ENCODE data around the gene UBE2B.

UBE2B gene

GRCh38 chr5:134438721-134439123, 67.4 kb downstream of the UBE2B start:
- DNase-seq (ENCODE audit: low spot score): no peak
- no peak for TF ChIP-seq CTCF (IDR thresholded peaks at IDR 0.05; ENCODE audit: extremely low read depth, missing control alignments)

GRCh38 chr5:134439210-134439654, 67.9 kb downstream of the UBE2B start:
- no peak for TF ChIP-seq CTCF (IDR thresholded peaks at IDR 0.05; ENCODE audit: extremely low read depth, missing control alignments)
- no peak for DNase-seq (ENCODE audit: low spot score)

GRCh38 chr5:134440201-134440755, 68.9 kb downstream of the UBE2B start:
- no peak for TF ChIP-seq CTCF (IDR thresholded peaks at IDR 0.05; ENCODE audit: extremely low read depth, missing control alignments)
- no peak for DNase-seq (ENCODE audit: low spot score)
